Activated CD4-positive, CD25-positive, alpha-beta regulatory T cell (primary cell): ENCODE data around the gene LTBP1.
"Not testable (repeated sequence)": the region's sequence is repeated elsewhere in the genome, so short reads cannot be mapped to it uniquely, and the experiment has no call there.

Experiments
- DNase-seq, 4 experiments: peaks; one replicate each; lab custom pipeline; 2025; lab: John Stamatoyannopoulos, UW

The LTBP1 gene

DNA sequence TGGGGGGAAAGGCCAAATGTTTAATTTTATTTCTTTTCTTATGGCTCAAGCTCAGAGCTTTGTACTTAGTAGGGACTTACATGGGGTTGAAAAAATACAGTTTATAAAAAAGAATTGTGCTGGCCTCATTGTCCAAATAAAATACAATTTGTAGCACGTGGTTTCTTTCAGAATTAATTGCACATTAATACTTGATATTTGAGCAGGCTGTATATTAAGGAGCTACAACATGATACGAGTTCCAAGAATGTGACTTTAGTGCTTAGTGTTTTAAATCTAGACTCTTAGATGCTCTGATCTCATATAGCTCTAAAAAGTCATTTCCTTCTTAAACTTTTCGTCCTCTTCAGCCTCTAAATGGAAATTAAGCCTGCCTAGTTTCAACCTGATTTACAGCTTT, 483.3 kb downstream of the LTBP1 start:
- no peak for DNase-seq

DNA sequence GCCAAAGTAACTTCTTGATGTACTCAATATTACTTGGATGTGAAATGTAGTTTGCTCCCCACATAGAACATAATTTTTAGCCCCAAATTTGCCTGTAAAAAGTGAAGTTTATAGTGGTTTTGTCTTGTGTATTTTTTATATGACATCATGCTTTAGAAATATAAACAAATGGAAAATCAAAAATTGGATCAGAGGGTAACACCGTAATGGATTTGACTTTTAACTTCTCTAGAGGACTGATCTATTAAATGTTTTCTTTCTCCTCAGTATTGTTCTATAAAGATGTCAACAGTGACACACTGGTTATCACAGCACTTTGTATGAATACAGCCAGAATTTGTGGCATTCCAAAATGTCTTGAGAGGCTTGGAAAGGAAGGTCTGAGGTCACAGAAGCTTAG, 484.1 kb downstream of the LTBP1 start:
- DNase-seq, result no peak

DNA sequence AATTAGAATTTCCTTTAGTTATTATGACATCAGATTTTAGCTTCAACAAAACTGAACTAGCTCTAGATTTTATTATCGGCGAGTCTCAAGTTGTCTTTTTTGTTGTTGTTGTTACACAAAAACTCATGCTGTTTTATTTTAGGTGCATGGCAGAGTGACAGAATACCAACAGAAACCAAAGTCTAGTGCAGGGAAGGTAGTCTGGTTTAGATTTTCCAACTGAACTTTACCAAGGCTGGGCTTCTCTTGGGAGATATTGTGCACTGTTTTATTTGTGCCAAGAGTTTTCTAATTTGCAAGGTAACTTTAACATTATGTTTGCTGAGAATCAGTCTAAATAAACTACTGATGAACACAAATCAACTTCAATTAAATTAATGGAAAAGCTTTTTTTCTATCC, 486.1 kb downstream of the LTBP1 start:
- no peak for DNase-seq

DNA sequence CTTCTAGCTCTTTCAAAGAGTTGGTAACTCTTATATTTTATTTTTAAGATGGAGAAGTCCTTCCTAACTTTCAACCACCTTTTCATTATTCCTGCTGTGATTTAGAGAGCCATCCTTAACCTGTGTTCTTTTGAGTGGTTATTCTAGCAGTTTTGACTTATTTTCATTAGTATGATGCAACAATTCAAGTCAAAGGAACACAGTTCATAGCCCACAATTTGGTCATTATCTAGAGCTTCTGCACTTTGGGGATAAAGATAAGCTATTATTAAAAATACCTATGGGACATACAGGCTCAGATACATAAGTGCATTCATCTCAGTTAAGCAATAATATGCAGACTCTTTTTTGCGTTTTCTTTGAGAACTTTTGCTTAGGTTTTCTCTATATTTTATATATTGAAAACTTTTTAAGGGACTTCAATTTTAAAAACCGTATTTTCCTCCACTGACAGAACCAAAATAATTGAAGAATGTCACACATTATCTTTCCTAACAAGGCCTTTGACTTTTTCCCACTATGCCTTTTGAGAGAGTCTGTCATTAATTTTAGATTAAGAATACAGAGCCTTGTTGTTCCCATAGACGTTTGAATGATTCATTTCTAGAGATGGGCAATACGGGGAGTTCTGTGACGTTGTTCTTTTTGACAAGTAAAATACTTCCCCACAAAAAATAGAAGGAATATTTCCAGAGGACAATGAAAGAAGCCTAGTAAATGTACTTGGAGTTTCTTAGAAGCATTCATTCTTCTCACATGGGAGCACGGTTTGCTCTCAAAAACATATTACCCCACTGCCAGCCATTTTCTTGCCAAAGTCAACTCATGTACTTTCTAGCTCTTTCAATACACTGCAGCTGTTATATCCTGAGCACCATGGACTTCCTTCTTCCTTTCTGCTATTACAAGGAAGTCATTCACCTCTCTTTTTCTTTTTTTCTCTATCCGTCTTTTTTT, 486.8 kb downstream of the LTBP1 start:
- DNase-seq, result no peak

DNA sequence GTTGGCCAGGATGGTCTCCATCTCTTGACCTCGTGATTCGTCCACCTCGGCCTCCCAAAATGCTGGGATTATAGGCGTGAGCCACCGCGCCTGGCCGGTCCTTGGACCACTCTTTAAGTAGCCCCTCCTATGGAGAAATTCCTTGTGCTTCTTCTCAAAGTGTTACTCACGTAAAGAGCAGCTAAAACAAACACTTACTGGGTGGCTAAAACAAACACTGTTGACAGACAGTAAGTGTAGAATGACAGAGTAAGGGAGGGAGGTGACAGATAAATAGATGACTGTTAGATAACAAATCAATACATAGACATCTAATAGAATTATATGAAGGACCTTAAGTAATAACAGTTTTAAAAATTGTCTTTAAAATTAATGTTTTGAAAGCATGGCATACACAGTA, 488.8 kb downstream of the LTBP1 start:
- DNase-seq, result no peak

DNA sequence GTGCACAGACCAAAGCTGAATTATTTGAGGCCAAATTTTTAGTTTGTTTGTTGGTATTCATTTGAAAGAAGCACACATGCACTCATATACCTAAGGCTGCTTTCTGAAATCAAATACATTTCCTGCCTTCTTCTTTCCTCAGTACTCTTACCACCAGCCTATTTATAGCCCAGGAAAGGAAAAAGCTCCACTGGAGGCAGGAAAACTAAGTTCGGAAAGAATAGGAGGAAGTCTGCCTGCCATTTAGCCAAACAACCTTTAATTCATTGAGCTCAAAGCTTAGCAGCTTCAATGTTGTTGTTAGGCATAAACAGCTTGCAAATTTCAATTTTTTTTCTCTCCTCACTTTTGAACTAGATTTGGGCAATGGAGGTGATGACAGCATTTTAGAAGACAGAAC, 489.3 kb downstream of the LTBP1 start:
- no peak for DNase-seq

- no peak for DNase-seq
Observed at GRCh38 chr2:33437297-33437696, 490.5 kb downstream of the LTBP1 start.

DNA sequence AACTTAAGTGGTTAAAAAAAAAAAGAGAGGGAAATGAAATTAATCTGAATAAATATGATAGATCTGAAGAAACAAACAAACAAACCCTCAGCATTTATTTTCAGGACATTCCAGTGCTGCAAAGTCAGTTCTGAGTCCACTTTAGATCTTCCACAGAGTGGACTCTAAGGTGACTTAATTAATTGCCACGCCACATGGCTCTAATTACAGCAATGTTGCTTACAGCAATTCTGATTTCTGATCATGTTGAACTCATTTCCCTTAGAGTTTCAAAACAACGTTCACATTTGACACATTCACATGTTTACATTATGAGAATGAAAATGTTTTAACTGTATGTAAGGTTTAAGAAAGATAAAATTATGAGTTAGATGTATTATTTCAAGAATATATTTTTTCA, 491.1 kb downstream of the LTBP1 start:
- no peak for DNase-seq

- no peak for DNase-seq
Observed at GRCh38 chr2:33441235-33441810, 494.6 kb downstream of the LTBP1 start.

- not testable (repeated sequence) for DNase-seq
Observed at GRCh38 chr2:33442052-33442451, 495.3 kb downstream of the LTBP1 start.

- no peak for DNase-seq
Observed at GRCh38 chr2:33442528-33443079, 495.9 kb downstream of the LTBP1 start.

DNA sequence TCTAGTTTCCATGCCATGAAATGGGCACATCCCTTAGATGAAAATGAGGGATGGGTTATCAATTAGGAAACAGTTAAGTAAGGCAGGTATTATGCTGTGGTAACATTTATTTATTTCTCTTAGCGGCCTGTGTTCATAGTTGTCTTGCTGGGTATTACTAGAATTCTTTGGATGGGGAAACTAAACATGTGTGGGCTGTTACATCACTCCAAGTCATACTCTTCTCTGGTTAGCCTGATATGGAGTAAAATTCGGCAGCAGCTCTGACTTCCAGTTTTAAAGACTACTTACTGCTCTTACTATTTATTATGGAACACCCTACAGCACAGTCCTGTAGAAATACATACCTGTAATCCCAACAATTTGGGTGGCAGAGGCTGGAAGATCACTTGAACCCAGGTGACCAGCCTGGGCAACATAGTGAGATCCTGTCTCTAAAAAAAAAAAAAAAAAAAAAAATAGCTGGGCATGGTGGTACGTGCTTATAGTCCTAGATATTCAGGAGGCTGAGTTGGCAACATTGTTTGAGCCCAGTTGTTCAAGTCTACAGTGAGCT, 496.6 kb downstream of the LTBP1 start:
- no peak for DNase-seq

DNA sequence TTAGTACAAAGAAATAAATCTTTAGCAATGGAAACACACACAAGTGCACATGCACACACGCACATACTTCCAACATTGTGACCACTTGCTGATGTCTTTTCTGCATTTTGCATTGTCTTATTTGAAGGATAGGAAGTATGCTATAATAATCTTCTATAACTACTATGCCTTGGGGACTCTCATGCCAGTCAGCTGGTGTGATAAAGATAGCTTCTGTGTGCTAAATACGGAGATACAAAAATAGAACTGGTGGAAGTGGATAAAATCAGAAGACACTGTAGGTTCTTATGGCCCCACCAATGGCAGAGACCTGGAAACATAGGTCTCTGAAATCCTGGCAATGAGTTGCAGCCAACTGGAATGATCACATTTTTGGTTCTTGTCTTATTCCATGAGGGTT, 498.2 kb downstream of the LTBP1 start:
- DNase-seq, result no peak

DNA sequence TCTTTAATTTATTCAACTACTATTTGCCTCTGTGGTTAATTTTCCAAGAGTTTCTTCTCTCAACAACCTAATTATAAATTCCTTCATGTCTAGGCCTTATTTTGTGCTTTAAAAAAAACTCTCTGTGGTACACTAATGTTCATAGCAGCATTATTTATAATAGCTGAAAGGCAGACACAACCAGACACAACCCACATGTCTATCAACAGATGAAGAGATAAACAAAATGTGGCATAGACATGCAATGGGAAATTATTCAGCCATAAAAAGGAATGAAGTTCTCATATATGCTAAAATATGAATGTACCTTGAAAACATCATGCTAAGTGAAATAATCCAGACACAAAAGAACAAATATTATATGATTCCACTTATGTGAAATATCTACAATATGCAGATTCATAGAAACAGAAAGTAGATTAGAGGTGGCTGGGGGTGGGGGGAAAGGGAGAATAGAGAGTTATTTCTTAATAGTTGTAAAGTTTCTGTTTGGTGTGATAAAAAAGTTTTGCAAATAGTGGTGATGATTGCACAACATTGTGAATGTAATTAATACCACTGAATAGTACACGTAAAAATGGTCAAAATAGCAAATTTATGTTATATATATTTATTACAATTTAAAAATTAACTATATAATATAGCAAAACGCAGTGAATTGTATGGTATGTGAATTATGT, 501.6 kb downstream of the LTBP1 start:
- DNase-seq, result no peak
